K562 (cell line): ENCODE data around the gene DNAJB12. TPM values are rescaled to one million over a fixed set of nuclear protein-coding genes. Genes with fewer than 3 reads are reported as not detected.
A peak's percentile ranks its signal among the peaks of the same experiment; 100 is the strongest.

Experiments used
- ATF7 ChIP-seq: fragments of 450-650 bp; IDR thresholded peaks from 2 replicates; pipeline ENCODE4 v1.7.1; 2014; ENCODE audit warnings: mild to moderate bottlenecking, moderate library complexity
- CAMTA2 ChIP-seq: fragments of 250-450 bp; sonication (Bioruptor Pico); conservative IDR thresholded peaks from 2 replicates; pipeline ENCODE4 v1.5.1; 2022
- EGR1 ChIP-seq: fragments of 450-650 bp; conservative IDR thresholded peaks from 2 replicates; pipeline ENCODE4 v1.6.1; 2017; ENCODE audit warnings: mild to moderate bottlenecking
- FOXA3 ChIP-seq, 2 experiments: fragments of 450-650 bp in 1 of 2; sonication (generic) in 1 of 2; formaldehyde crosslinking; IDR thresholded peaks in 1 of 2; conservative IDR thresholded peaks in 1 of 2; 2 replicates each; pipeline versions ENCODE4 v1.4.0 to v1.8.0; 2020 to 2022; ENCODE audit warnings: mild to moderate bottlenecking in 2 of 2, missing genetic modification reagents in 1 of 2
- GABPA ChIP-seq: fragments of 200-800 bp; sonication (Bioruptor generic); conservative IDR thresholded peaks from 2 replicates; pipeline ENCODE4 v1.6.1; 2016; ENCODE audit warnings: low read depth, missing genetic modification characterization, missing compliant biosample characterization
- HSF4 ChIP-seq: fragments of 250-450 bp; sonication (Bioruptor Pico); IDR thresholded peaks from 2 replicates; pipeline ENCODE4 v2.1.2; 2022; ENCODE audit warnings: mild to moderate bottlenecking, moderate library complexity, borderline replicate concordance
- MEF2D ChIP-seq: conservative IDR thresholded peaks from 2 replicates; pipeline ENCODE4 v1.6.1; 2016; ENCODE audit warnings: low read depth, missing genetic modification characterization, missing compliant biosample characterization
- NCOA1 ChIP-seq: fragments of 450-650 bp; IDR thresholded peaks from 2 replicates; pipeline ENCODE4 v1.6.1; 2016; ENCODE audit warnings: low read depth
- PHB2 ChIP-seq: fragments of 450-650 bp; IDR thresholded peaks from 2 replicates; pipeline ENCODE4 v1.6.1; 2017; ENCODE audit warnings: low read depth
- POLR3G ChIP-seq: IDR thresholded peaks from 2 replicates; pipeline ENCODE4 v1.6.1; 2011; ENCODE audit not compliant: insufficient read length, insufficient replicate concordance; ENCODE audit errors: extremely low read depth
- RBM22 ChIP-seq: fragments of 200-400 bp; formaldehyde crosslinking; IDR thresholded peaks from 2 replicates; pipeline ENCODE4 v1.6.1; 2018; ENCODE audit warnings: low read length, low read depth; ENCODE audit not compliant: poor library complexity, severe bottlenecking
- RNF2 ChIP-seq: sonication (generic); IDR thresholded peaks from 2 replicates; pipeline ENCODE4 v1.6.1; 2016
- SPI1 ChIP-seq: IDR thresholded peaks from 2 replicates; pipeline ENCODE4 v1.6.1; 2011; ENCODE audit warnings: low read depth, low read length, control low read depth, borderline replicate concordance
- SREBF1 ChIP-seq: fragments of 150-350 bp; IDR thresholded peaks from 2 replicates; pipeline ENCODE4 v1.6.1; 2014; ENCODE audit warnings: antibody characterized with exemption, low read depth, low read length, borderline replicate concordance
- TAF9B ChIP-seq: fragments of 450-650 bp; IDR thresholded peaks from 2 replicates; pipeline ENCODE4 v1.6.1; 2018; ENCODE audit warnings: mild to moderate bottlenecking; ENCODE audit not compliant: partially characterized antibody
- YBX1 ChIP-seq: fragments of 450-650 bp; IDR thresholded peaks from 2 replicates; pipeline ENCODE4 v1.7.1; 2016; ENCODE audit warnings: mild to moderate bottlenecking
- ZBTB7A ChIP-seq: IDR thresholded peaks from 2 replicates; pipeline ENCODE4 v1.6.1; 2011; ENCODE audit warnings: low read depth, mild to moderate bottlenecking, low read length, moderate library complexity, borderline replicate concordance; ENCODE audit not compliant: control insufficient read depth
- ZNF146 ChIP-seq: IDR thresholded peaks from one replicate; pipeline ENCODE4 v1.6.1; 2018; ENCODE audit warnings: missing compliant biosample characterization; ENCODE audit not compliant: unreplicated experiment
- ZNF644 ChIP-seq: fragments of 200-800 bp; sonication (Bioruptor generic); IDR thresholded peaks from 2 replicates; pipeline ENCODE4 v1.6.1; 2016; ENCODE audit warnings: low read depth, missing genetic modification characterization, missing compliant biosample characterization
- polyA plus RNA-seq, 8 experiments: library from polyadenylated mRNA; depleted of rRNA in 4 of 8; stranded (reverse) in 5 of 8; unstranded in 3 of 8; fragments of >200 nt; fragmentation: Nextera tagmentation in 2 of 8; fragmentation: Illumina TruSeq in 1 of 8; extraction: Ambion mirVana in 2 of 8; extraction: Trizol in 1 of 8; gene quantifications; 2 replicates each; pipeline versions ENCODE4 v1.2.1 to v1.2.3, GENCODE V29; 2011 to 2014; ENCODE audit warnings: inconsistent platforms in 1 of 8, missing spikeins in 1 of 8
- total RNA-seq, 7 experiments: library from RNA; depleted of rRNA in 6 of 7; stranded (reverse); fragments of >200 nt in 6 of 7; fragmentation: Illumina TruSeq in 2 of 7; extraction: Trizol in 2 of 7; gene quantifications; 2 replicates each; pipeline versions ENCODE4 v1.2.1 to v1.2.3, GENCODE V29; 2011 to 2021; ENCODE audit warnings: low replicate concordance in 1 of 7
- TF ChIP-seq, protein P1 (sequence below), 2 experiments: fragments of 450-650 bp in 1 of 2; sonication (generic) in 1 of 2; formaldehyde crosslinking; conservative IDR thresholded peaks; 2 replicates each; pipeline versions ENCODE4 v1.4.0 to v1.8.1; 2020 to 2022; ENCODE audit warnings: mild to moderate bottlenecking in 1 of 2, missing genetic modification reagents in 1 of 2
- TF ChIP-seq, protein P2 (sequence below): fragments of 250-450 bp; sonication (Bioruptor Pico); IDR thresholded peaks from 2 replicates; pipeline ENCODE4 v1.5.0; 2020; ENCODE audit warnings: mild to moderate bottlenecking, borderline replicate concordance
- TF ChIP-seq, protein P3 (sequence below), 2 experiments: fragments of 450-650 bp; IDR thresholded peaks; 2 replicates each; pipeline ENCODE4 v1.6.1; 2018; ENCODE audit warnings: mild to moderate bottlenecking in 2 of 2, low read depth in 1 of 2; ENCODE audit not compliant: partially characterized antibody in 2 of 2
- TF ChIP-seq, protein P4 (sequence below): fragments of 450-650 bp; IDR thresholded peaks from 2 replicates; pipeline ENCODE4 v1.6.1; 2016; ENCODE audit warnings: low read depth, mild to moderate bottlenecking, moderate library complexity

Gene DNAJB12
- total and polyA plus RNA-seq, 9 of the 15 experiments (the other 6 are each of a cell fraction or from before 2014, with no cell fraction given), result 3.5 to 31.5 (median 20.3) TPM

DNA sequence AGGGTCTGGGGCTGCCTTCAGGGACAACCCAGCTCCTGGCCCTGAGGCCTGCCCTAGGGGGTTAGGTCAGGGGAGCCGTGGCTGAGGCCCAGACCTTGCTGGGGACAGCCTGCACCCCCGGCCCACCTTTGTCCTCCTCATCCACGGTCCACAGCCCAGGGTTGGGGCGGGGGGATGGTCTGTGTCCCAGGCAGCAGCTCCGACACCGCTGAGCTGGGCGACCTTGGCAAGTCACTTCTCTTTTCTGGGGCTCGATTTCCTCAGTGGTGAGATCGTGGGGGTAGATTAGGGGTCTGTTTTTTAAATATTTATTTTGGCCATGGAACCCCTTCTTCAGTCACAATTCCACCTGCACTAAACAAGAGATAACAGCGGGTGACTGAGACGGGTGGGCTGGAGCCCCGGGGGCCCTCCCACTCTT is 30.9 kb downstream of the DNAJB12 start (continued):
- TF ChIP-seq EGR1 (no peak), HSF4 (no peak), PHB2 (no peak), SPI1 (peak; percentile 57), NCOA1 (no peak), MEF2D (tag) (no peak), CAMTA2 (CRISPR knock-in tag) (no peak), RNF2 (no peak), ZNF644 (tag) (no peak), TAF9B (no peak), ZBTB7A (0 out of 2 replicates have a peak, but pooled peaks have one; percentile 26), ATF7 (0 out of 2 replicates have a peak, but pooled peaks have one; percentile 5), YBX1 (no peak), FOXA3 (CRISPR knock-in tag; conservative IDR thresholded peaks at IDR 0.05 in 1 of 2, IDR thresholded peaks at IDR 0.05 in 1 of 2) (no peak), POLR3G (no peak), SREBF1 (no peak), RBM22 (no peak), GABPA (no peak), ZNF146 (no peak)
- TF ChIP-seq, protein P1, sequence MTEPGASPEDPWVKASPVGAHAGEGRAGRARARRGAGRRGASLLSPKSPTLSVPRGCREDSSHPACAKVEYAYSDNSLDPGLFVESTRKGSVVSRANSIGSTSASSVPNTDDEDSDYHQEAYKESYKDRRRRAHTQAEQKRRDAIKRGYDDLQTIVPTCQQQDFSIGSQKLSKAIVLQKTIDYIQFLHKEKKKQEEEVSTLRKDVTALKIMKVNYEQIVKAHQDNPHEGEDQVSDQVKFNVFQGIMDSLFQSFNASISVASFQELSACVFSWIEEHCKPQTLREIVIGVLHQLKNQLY (CRISPR knock-in tag; conservative IDR thresholded peaks at IDR 0.05), result no peak
- TF ChIP-seq, protein P2, sequence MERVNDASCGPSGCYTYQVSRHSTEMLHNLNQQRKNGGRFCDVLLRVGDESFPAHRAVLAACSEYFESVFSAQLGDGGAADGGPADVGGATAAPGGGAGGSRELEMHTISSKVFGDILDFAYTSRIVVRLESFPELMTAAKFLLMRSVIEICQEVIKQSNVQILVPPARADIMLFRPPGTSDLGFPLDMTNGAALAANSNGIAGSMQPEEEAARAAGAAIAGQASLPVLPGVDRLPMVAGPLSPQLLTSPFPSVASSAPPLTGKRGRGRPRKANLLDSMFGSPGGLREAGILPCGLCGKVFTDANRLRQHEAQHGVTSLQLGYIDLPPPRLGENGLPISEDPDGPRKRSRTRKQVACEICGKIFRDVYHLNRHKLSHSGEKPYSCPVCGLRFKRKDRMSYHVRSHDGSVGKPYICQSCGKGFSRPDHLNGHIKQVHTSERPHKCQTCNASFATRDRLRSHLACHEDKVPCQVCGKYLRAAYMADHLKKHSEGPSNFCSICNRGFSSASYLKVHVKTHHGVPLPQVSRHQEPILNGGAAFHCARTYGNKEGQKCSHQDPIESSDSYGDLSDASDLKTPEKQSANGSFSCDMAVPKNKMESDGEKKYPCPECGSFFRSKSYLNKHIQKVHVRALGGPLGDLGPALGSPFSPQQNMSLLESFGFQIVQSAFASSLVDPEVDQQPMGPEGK, result no peak
- TF ChIP-seq, protein P3, sequence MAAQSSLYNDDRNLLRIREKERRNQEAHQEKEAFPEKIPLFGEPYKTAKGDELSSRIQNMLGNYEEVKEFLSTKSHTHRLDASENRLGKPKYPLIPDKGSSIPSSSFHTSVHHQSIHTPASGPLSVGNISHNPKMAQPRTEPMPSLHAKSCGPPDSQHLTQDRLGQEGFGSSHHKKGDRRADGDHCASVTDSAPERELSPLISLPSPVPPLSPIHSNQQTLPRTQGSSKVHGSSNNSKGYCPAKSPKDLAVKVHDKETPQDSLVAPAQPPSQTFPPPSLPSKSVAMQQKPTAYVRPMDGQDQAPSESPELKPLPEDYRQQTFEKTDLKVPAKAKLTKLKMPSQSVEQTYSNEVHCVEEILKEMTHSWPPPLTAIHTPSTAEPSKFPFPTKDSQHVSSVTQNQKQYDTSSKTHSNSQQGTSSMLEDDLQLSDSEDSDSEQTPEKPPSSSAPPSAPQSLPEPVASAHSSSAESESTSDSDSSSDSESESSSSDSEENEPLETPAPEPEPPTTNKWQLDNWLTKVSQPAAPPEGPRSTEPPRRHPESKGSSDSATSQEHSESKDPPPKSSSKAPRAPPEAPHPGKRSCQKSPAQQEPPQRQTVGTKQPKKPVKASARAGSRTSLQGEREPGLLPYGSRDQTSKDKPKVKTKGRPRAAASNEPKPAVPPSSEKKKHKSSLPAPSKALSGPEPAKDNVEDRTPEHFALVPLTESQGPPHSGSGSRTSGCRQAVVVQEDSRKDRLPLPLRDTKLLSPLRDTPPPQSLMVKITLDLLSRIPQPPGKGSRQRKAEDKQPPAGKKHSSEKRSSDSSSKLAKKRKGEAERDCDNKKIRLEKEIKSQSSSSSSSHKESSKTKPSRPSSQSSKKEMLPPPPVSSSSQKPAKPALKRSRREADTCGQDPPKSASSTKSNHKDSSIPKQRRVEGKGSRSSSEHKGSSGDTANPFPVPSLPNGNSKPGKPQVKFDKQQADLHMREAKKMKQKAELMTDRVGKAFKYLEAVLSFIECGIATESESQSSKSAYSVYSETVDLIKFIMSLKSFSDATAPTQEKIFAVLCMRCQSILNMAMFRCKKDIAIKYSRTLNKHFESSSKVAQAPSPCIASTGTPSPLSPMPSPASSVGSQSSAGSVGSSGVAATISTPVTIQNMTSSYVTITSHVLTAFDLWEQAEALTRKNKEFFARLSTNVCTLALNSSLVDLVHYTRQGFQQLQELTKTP (IDR thresholded peaks at IDR 0.05; ENCODE audit: low read depth in 1 of 2, partially characterized antibody in 2 of 2), result no peak
- TF ChIP-seq, protein P4, sequence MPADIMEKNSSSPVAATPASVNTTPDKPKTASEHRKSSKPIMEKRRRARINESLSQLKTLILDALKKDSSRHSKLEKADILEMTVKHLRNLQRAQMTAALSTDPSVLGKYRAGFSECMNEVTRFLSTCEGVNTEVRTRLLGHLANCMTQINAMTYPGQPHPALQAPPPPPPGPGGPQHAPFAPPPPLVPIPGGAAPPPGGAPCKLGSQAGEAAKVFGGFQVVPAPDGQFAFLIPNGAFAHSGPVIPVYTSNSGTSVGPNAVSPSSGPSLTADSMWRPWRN, result no peak
